ENCODE data around the gene RNF123.

RNF123 gene

DNA sequence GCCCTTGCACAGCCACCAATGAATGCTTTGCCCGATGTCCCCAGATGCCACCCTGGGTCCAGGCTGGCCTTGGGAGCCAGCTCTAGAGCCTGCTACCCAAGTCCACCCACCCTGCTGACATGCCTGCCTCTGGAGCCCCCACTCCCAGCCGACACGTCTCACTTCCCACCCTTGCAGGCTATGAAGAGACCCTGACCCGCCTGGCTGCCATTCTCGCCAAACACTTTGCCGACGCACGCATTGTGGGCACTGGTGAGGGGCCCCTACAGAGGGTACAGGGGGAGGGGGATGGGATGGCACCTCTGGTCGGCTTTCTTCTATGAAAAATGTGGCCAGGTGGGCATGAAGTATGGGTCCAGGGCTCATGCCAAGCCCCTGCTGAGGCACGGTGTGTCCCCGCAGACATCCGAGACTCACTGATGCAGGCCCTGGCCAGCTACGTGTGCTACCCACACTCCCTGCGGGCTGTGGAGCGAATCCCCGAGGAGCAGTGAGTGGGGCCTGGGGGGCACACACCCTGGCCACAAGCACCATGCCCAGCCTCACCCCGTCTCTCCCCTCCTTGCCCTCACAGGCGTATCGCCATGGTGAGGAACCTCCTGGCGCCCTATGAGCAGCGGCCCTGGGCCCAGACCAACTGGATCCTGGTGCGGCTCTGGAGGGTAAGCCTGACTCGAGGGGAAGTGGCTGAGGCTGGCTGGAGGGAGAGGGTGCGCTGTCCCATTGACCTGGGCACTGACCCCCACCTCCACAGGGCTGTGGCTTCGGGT, 24.2 kb downstream of the RNF123 start:
- peaks cover 24% of the 10 kb centered on the region for H3F3A ChIP-seq (ENCODE audit: low read depth)
- H3K4me3 ChIP-seq (ENCODE audit: low read length, poor library complexity, severe bottlenecking), result peak overlapping the region; percentile 72
- H3K9me3 ChIP-seq (ENCODE audit: insufficient read depth, low read depth, low read length), result no peaks in the 10 kb centered on the region
- H3K9me2 ChIP-seq (replicated peaks; ENCODE audit: low read depth, low read length), result no peaks in the 10 kb centered on the region
- H3K4me1 ChIP-seq (ENCODE audit: insufficient read depth, low read length, poor library complexity, severe bottlenecking), result peaks cover 41% of the 10 kb centered on the region
- no peaks in the 10 kb centered on the region for H3K27me3 ChIP-seq (ENCODE audit: insufficient read depth, low read length, poor library complexity, severe bottlenecking)
- H3K9ac ChIP-seq (ENCODE audit: low read depth, low read length, poor library complexity, severe bottlenecking), result peak overlapping the region; percentile 76
- no peaks in the 10 kb centered on the region for H4K20me1 ChIP-seq (ENCODE audit: insufficient read depth, low read length, poor library complexity, severe bottlenecking)
- no peaks in the 10 kb centered on the region; the same call in 1 of the 2 replicates for H3K36me3 ChIP-seq (ENCODE audit: insufficient read depth, low read length)
- peaks cover 6% of the 10 kb centered on the region; the same call in 1 of the 2 replicates for H3K79me2 ChIP-seq (ENCODE audit: insufficient read depth, low read length)
- H3K4me2 ChIP-seq (ENCODE audit: low read depth, low read length, poor library complexity, severe bottlenecking), result peak overlapping the region; percentile 94
- TF ChIP-seq, protein P1, sequence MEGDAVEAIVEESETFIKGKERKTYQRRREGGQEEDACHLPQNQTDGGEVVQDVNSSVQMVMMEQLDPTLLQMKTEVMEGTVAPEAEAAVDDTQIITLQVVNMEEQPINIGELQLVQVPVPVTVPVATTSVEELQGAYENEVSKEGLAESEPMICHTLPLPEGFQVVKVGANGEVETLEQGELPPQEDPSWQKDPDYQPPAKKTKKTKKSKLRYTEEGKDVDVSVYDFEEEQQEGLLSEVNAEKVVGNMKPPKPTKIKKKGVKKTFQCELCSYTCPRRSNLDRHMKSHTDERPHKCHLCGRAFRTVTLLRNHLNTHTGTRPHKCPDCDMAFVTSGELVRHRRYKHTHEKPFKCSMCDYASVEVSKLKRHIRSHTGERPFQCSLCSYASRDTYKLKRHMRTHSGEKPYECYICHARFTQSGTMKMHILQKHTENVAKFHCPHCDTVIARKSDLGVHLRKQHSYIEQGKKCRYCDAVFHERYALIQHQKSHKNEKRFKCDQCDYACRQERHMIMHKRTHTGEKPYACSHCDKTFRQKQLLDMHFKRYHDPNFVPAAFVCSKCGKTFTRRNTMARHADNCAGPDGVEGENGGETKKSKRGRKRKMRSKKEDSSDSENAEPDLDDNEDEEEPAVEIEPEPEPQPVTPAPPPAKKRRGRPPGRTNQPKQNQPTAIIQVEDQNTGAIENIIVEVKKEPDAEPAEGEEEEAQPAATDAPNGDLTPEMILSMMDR (conservative IDR thresholded peaks at IDR 0.05; ENCODE audit: low read length), result no peak
- no peak overlapping the region for H2AFZ ChIP-seq (ENCODE audit: low read length)

- no peak overlapping the region for H3K4me3 ChIP-seq (ENCODE audit: low read length, poor library complexity, severe bottlenecking)
- no peaks in the 10 kb centered on the region for H3K9me2 ChIP-seq (replicated peaks; ENCODE audit: low read depth, low read length)
- peaks cover 41% of the 10 kb centered on the region for H3K4me1 ChIP-seq (ENCODE audit: insufficient read depth, low read length, poor library complexity, severe bottlenecking)
- H2AFZ ChIP-seq (ENCODE audit: low read length), result no peak overlapping the region
- peaks cover 2% of the 10 kb centered on the region; the same call in 1 of the 2 replicates for H3K79me2 ChIP-seq (ENCODE audit: insufficient read depth, low read length)
- no peaks in the 10 kb centered on the region for H3K27me3 ChIP-seq (ENCODE audit: insufficient read depth, low read length, poor library complexity, severe bottlenecking)
- H3K36me3 ChIP-seq (ENCODE audit: insufficient read depth, low read length), result no peaks in the 10 kb centered on the region; the same call in 1 of the 2 replicates
- no peaks in the 10 kb centered on the region for H3K9me3 ChIP-seq (ENCODE audit: insufficient read depth, low read depth, low read length)
- TF ChIP-seq, protein P1 (conservative IDR thresholded peaks at IDR 0.05; ENCODE audit: low read length), result no peak
- no peak for TF ChIP-seq EZH2phosphoT487 (IDR thresholded peaks at IDR 0.05; ENCODE audit: borderline replicate concordance)
- peak overlapping the region; percentile 27 for H3K9ac ChIP-seq (ENCODE audit: low read depth, low read length, poor library complexity, severe bottlenecking)
- H4K20me1 ChIP-seq (ENCODE audit: insufficient read depth, low read length, poor library complexity, severe bottlenecking), result no peaks in the 10 kb centered on the region
- H3K4me2 ChIP-seq (ENCODE audit: low read depth, low read length, poor library complexity, severe bottlenecking), result no peak overlapping the region
- H3F3A ChIP-seq (ENCODE audit: low read depth), result peaks cover 24% of the 10 kb centered on the region
These were observed 25.6 kb downstream of the RNF123 start for GRCh38 chr3:49714728-49715550.

- H3K4me1 ChIP-seq (ENCODE audit: insufficient read depth, low read length, poor library complexity, severe bottlenecking), result peaks cover 38% of the 10 kb centered on the region
- H4K20me1 ChIP-seq (ENCODE audit: insufficient read depth, low read length, poor library complexity, severe bottlenecking), result no peaks in the 10 kb centered on the region
These were observed 26.3 kb downstream of the RNF123 start for GRCh38 chr3:49715611-49716121.

More at GRCh38 chr3:49715611-49716121, 26.3 kb downstream of the RNF123 start:
- no peaks in the 10 kb centered on the region; the same call in 1 of the 2 replicates for H3K79me2 ChIP-seq (ENCODE audit: insufficient read depth, low read length)
- no peak overlapping the region for H3K9ac ChIP-seq (ENCODE audit: low read depth, low read length, poor library complexity, severe bottlenecking)
- H3K9me3 ChIP-seq (ENCODE audit: insufficient read depth, low read depth, low read length), result no peaks in the 10 kb centered on the region
- no peaks in the 10 kb centered on the region for H3K9me2 ChIP-seq (replicated peaks; ENCODE audit: low read depth, low read length)
- H2AFZ ChIP-seq (ENCODE audit: low read length), result no peak overlapping the region
- no peak overlapping the region for H3K4me3 ChIP-seq (ENCODE audit: low read length, poor library complexity, severe bottlenecking)
- no peaks in the 10 kb centered on the region for H3K27me3 ChIP-seq (ENCODE audit: insufficient read depth, low read length, poor library complexity, severe bottlenecking)
- no peaks in the 10 kb centered on the region; the same call in 1 of the 2 replicates for H3K36me3 ChIP-seq (ENCODE audit: insufficient read depth, low read length)
- peaks cover 22% of the 10 kb centered on the region for H3F3A ChIP-seq (ENCODE audit: low read depth)
- H3K4me2 ChIP-seq (ENCODE audit: low read depth, low read length, poor library complexity, severe bottlenecking), result no peak overlapping the region
- TF ChIP-seq, protein P1 (conservative IDR thresholded peaks at IDR 0.05; ENCODE audit: low read length), result no peak
- no peak for TF ChIP-seq EZH2phosphoT487 (IDR thresholded peaks at IDR 0.05; ENCODE audit: borderline replicate concordance)
